Epithelial cell of proximal tubule (primary cell): ENCODE measurements around the gene KRT79. TPM values are rescaled to one million over a fixed set of nuclear protein-coding genes. Genes with fewer than 3 reads are reported as not detected.
A peak's percentile ranks its signal among the peaks of the same experiment; 100 is the strongest.
"Not testable (repeated sequence)": the region's sequence is repeated elsewhere in the genome, so short reads cannot be mapped to it uniquely, and the experiment has no call there.

Source experiments
- DNase-seq: peaks from one replicate; pipeline ENCODE4 v3.0.0-alpha.2; 2011; ENCODE audit warnings: low read depth
- H3K4me3 ChIP-seq: 2 replicates; pipeline ENCODE4 v1.5.1; 2011; ENCODE audit warnings: low read depth, mild to moderate bottlenecking, low read length
- CTCF ChIP-seq: conservative IDR thresholded peaks from 2 replicates; pipeline ENCODE4 v1.5.1; 2012; ENCODE audit warnings: low read depth, mild to moderate bottlenecking, low read length
- total RNA-seq: library from RNA; depleted of rRNA; stranded (reverse); fragments of >200 nt; gene quantifications from 2 replicates; pipeline ENCODE4 v1.2.3, GENCODE V29; 2015

Gene KRT79
- total RNA-seq, 1 donor from 2014 or later = not detected

GRCh38 chr12:52798003-52798670 lies 36.0 kb downstream of the KRT79 start:
- DNase-seq = peak; percentile 35
- H3K4me3 ChIP-seq = no peak overlapping the region
- no peak for TF ChIP-seq CTCF

DNA sequence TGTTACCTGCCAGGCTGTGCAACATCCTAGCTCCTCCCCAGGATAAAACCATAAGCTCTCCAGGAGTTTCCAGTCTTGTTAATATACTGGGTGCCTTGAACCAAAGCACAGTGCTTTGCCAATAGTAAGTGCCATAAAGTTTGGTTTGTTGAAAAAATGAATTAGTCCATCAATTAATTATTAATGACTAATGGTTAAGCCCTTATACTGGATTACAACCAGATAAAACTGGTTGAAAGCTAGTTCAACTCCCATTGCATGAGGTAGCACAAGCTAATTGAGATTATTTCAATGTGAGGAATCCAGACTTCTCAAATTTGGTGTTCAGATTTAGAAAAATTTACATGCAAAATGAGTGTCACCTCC lies 36.6 kb downstream of the KRT79 start:
- no peak for DNase-seq
- no peak for TF ChIP-seq CTCF
- H3K4me3 ChIP-seq = no peak overlapping the region

GRCh38 chr12:52796839-52797528 lies 37.1 kb downstream of the KRT79 start:
- DNase-seq = no peak
- H3K4me3 ChIP-seq = no peak overlapping the region
- TF ChIP-seq CTCF = no peak

GRCh38 chr12:52796429-52796794 lies 37.7 kb downstream of the KRT79 start:
- no peak for DNase-seq
- no peak overlapping the region for H3K4me3 ChIP-seq
- TF ChIP-seq CTCF = no peak

- no peak for TF ChIP-seq CTCF
- no peak within 1 kb of the TSS for H3K4me3 ChIP-seq
- DNase-seq = no peak
Observed at GRCh38 chr12:52795694-52796428, 38.2 kb downstream of the KRT79 start, which contains the start of gene KRT3. TSS of gene KRT3 (minus strand) at chr12:52796117. CDS start at chr12:52796042, 75 bp downstream.

DNA sequence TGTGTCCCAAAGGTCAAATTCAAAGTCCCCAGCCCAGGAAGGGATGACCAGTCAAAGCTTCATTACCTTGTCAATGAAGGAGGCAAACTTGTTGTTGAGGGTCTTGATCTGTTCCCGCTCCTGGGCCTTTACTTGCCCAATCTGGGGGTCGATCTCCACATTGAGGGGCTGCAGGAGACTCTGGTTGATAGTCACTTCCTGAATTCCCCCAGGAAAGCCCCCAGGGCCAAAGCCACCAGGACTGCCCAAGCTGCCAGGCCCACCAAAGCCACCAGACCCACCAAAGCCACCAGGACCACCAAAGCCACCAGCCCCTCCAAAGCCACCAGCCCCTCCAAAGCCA lies 38.8 kb downstream of the KRT79 start:
- not testable (repeated sequence) for DNase-seq, H3K4me3 ChIP-seq

- no peak for TF ChIP-seq CTCF
Observed at GRCh38 chr12:52794479-52795331, 39.4 kb downstream of the KRT79 start.

More at GRCh38 chr12:52794479-52795331, 39.4 kb downstream of the KRT79 start:
- H3K4me3 ChIP-seq = no peak overlapping the region
- no peak for DNase-seq
